Activated CD4-positive, alpha-beta T cell treated with anti-CD3 and anti-CD28 coated beads, Interleukin-10, Interleukin-2, amounts not matched to agents 100 ng/mL and 50 ng/mL, durations not matched to agents 16 hours and 8 hours (primary cell): ENCODE results near the gene SRD5A1.
"Not testable (repeated sequence)": the region's sequence is repeated elsewhere in the genome, so short reads cannot be mapped to it uniquely, and the experiment has no call there.

ENCODE experiments used
- DNase-seq: peaks from one replicate; pipeline ENCODE4 v3.0.0-alpha.2; 2020

The SRD5A1 gene

GRCh38 chr5:6649186-6649585, 15.9 kb downstream of the SRD5A1 start:
- DNase-seq = no peak

- no peak for DNase-seq
These were observed 16.4 kb downstream of the SRD5A1 start for GRCh38 chr5:6649681-6650080.

GRCh38 chr5:6652025-6652424, 18.8 kb downstream of the SRD5A1 start:
- no peak for DNase-seq

GRCh38 chr5:6655432-6655831, 22.2 kb downstream of the SRD5A1 start:
- DNase-seq = no peak

GRCh38 chr5:6656680-6657079, 23.4 kb downstream of the SRD5A1 start:
- no peak for DNase-seq

GRCh38 chr5:6659941-6660684, 26.9 kb downstream of the SRD5A1 start:
- DNase-seq = no peak

GRCh38 chr5:6660688-6661087, 27.4 kb downstream of the SRD5A1 start:
- DNase-seq = no peak

- no peak for DNase-seq
These were observed 33.5 kb downstream of the SRD5A1 start for GRCh38 chr5:6666762-6667161.

- no peak for DNase-seq
These were observed 34.4 kb downstream of the SRD5A1 start for GRCh38 chr5:6667648-6668047.

- not testable (repeated sequence) for DNase-seq
These were observed 35.5 kb downstream of the SRD5A1 start for GRCh38 chr5:6668717-6669116.

GRCh38 chr5:6673031-6673430, 39.8 kb downstream of the SRD5A1 start:
- no peak for DNase-seq

GRCh38 chr5:6673963-6674362, 40.7 kb downstream of the SRD5A1 start:
- DNase-seq = no peak

- DNase-seq = no peak
These were observed 41.2 kb downstream of the SRD5A1 start for GRCh38 chr5:6674421-6674820.

GRCh38 chr5:6674886-6675285, 41.6 kb downstream of the SRD5A1 start:
- DNase-seq = no peak

GRCh38 chr5:6675784-6676491, 42.7 kb downstream of the SRD5A1 start:
- no peak for DNase-seq

- DNase-seq = no peak
These were observed 43.5 kb downstream of the SRD5A1 start for GRCh38 chr5:6676702-6677101.

GRCh38 chr5:6678385-6678784, 45.1 kb downstream of the SRD5A1 start:
- no peak for DNase-seq

- no peak for DNase-seq
These were observed 47.7 kb downstream of the SRD5A1 start for GRCh38 chr5:6680922-6681321.

- no peak for DNase-seq
These were observed 48.4 kb downstream of the SRD5A1 start for GRCh38 chr5:6681682-6682081.

- DNase-seq = no peak
These were observed 49.0 kb downstream of the SRD5A1 start for GRCh38 chr5:6682239-6682638.

GRCh38 chr5:6683241-6683640, 50.0 kb downstream of the SRD5A1 start:
- DNase-seq = no peak

GRCh38 chr5:6684075-6684474, 50.8 kb downstream of the SRD5A1 start:
- no peak for DNase-seq

GRCh38 chr5:6686501-6686900, 53.3 kb downstream of the SRD5A1 start:
- DNase-seq = no peak

- DNase-seq = no peak
These were observed 53.7 kb downstream of the SRD5A1 start for GRCh38 chr5:6686915-6687409.
